Smooth muscle cell (in vitro differentiated cells): ENCODE results near the gene TAL1. TPM values are rescaled to one million over a fixed set of nuclear protein-coding genes. Genes with fewer than 3 reads are reported as not detected.

Source experiments
- DNase-seq: peaks from one replicate; lab custom pipeline; 2025; ENCODE audit not compliant: unreplicated experiment; lab: John Stamatoyannopoulos, UW
- H2AFZ ChIP-seq: fragments of 200-600 bp; sonication (generic); 2 replicates; pipeline ENCODE4 v1.6.0; 2016; ENCODE audit warnings: antibody characterized with exemption, low read depth, mild to moderate bottlenecking
- H3F3A ChIP-seq: fragments of 200-600 bp; sonication (generic); 2 replicates; pipeline ENCODE4 v1.6.0; 2017; ENCODE audit warnings: antibody characterized with exemption, low read depth
- H3K27ac ChIP-seq: fragments of 200-600 bp; sonication (generic); 2 replicates; pipeline ENCODE4 v1.5.1; 2016; ENCODE audit warnings: low read depth, mild to moderate bottlenecking
- H3K27me3 ChIP-seq: fragments of 200-600 bp; sonication (generic); 2 replicates; pipeline ENCODE4 v1.6.1; 2016; ENCODE audit warnings: low read depth, mild to moderate bottlenecking
- H3K36me3 ChIP-seq: fragments of 200-600 bp; sonication (generic); 2 replicates; pipeline ENCODE4 v1.5.1; 2016; ENCODE audit warnings: low read depth
- H3K4me1 ChIP-seq: fragments of 200-600 bp; sonication (generic); 2 replicates; pipeline ENCODE4 v1.5.1; 2016; ENCODE audit warnings: low read depth
- H3K4me2 ChIP-seq: fragments of 200-600 bp; sonication (generic); 2 replicates; pipeline ENCODE4 v1.6.0; 2016; ENCODE audit warnings: mild to moderate bottlenecking
- H3K4me3 ChIP-seq: fragments of 200-600 bp; sonication (generic); 2 replicates; pipeline ENCODE4 v1.5.1; 2016; ENCODE audit warnings: mild to moderate bottlenecking
- H3K79me2 ChIP-seq: fragments of 200-600 bp; sonication (generic); 2 replicates; pipeline ENCODE4 v1.6.0; 2016; ENCODE audit warnings: low read depth, mild to moderate bottlenecking
- H3K9ac ChIP-seq: fragments of 200-600 bp; sonication (generic); 2 replicates; pipeline ENCODE4 v1.6.0; 2016; ENCODE audit warnings: low read depth
- H3K9me3 ChIP-seq: fragments of 200-600 bp; sonication (generic); replicated peaks from 2 replicates; pipeline ENCODE4 v1.5.1; 2016; ENCODE audit warnings: low read depth
- H4K20me1 ChIP-seq: fragments of 200-600 bp; sonication (generic); 2 replicates; pipeline ENCODE4 v1.6.0; 2016; ENCODE audit warnings: low read depth
- CTCF ChIP-seq: fragments of 200-600 bp; sonication (generic); IDR thresholded peaks from 2 replicates; pipeline ENCODE4 v1.5.1; 2017; ENCODE audit warnings: borderline replicate concordance, mild to moderate bottlenecking, antibody characterized with exemption; ENCODE audit not compliant: insufficient read depth, poor library complexity, severe bottlenecking
- WGBS: methylation state at CpG from one replicate; pipeline ENCODE4 v1.1.7; 2016; ENCODE audit warnings: low lambda C conversion rate; 5-methylcytosine and 5-hydroxymethylcytosine counted together
- polyA plus RNA-seq: library from polyadenylated mRNA; unstranded; fragments of >200 nt; fragmentation: Nextera tagmentation; extraction: Ambion mirVana; gene quantifications from 2 replicates; pipeline ENCODE4 v1.2.1, GENCODE V29; 2016
- total RNA-seq: library from RNA; depleted of rRNA; stranded (reverse); fragments of >200 nt; gene quantifications from 2 replicates; pipeline ENCODE4 v1.2.3, GENCODE V29; 2014

TAL1 gene
- total and polyA plus RNA-seq, 2 experiments from 2014 or later: not detected

- H3K27me3 ChIP-seq: peaks cover 7% of the 10 kb centered on the region
- H3K9ac ChIP-seq: no peak overlapping the region
- H3K9me3 ChIP-seq: no peaks in the 10 kb centered on the region
- H3K4me2 ChIP-seq: no peak overlapping the region
- no peak overlapping the region for H3K4me3 ChIP-seq
- no peaks in the 10 kb centered on the region for H4K20me1 ChIP-seq
- no peak overlapping the region for H3K27ac ChIP-seq
- 90% methylated on average over 4 of the region's 5 CpGs for WGBS
- H2AFZ ChIP-seq: no peak overlapping the region
- H3K4me1 ChIP-seq: no peaks in the 10 kb centered on the region
- H3F3A ChIP-seq: no peaks in the 10 kb centered on the region
- H3K79me2 ChIP-seq: no peaks in the 10 kb centered on the region
- no peak for DNase-seq
- TF ChIP-seq CTCF: no peak
- no peaks in the 10 kb centered on the region for H3K36me3 ChIP-seq
These were observed 47.8 kb downstream of the TAL1 start for GRCh38 chr1:47184090-47184821.

- Histone ChIP-seq H3K36me3 (no peaks in the 10 kb centered on the region), H3K4me2 (no peak overlapping the region), H3K9me3 (no peaks in the 10 kb centered on the region), H3K27me3 (peaks cover 7% of the 10 kb centered on the region), H3F3A (peaks cover 3% of the 10 kb centered on the region), H3K27ac (no peak overlapping the region), H3K4me3 (no peak overlapping the region), H3K79me2 (no peaks in the 10 kb centered on the region), H2AFZ (no peak overlapping the region), H3K9ac (no peak overlapping the region), H3K4me1 (no peaks in the 10 kb centered on the region), H4K20me1 (no peaks in the 10 kb centered on the region)
- TF ChIP-seq CTCF: no peak
- no peak for DNase-seq
- WGBS: 83% methylated on average over 11 of the region's 11 CpGs
These were observed 48.5 kb downstream of the TAL1 start for GRCh38 chr1:47183308-47184089.

- Histone ChIP-seq H3F3A (peaks cover 7% of the 10 kb centered on the region), H3K27ac (no peak overlapping the region), H3K9me3 (no peaks in the 10 kb centered on the region), H4K20me1 (no peaks in the 10 kb centered on the region), H3K79me2 (no peaks in the 10 kb centered on the region), H3K4me3 (no peak overlapping the region), H3K9ac (no peak overlapping the region), H3K27me3 (peaks cover 7% of the 10 kb centered on the region), H3K4me2 (no peak overlapping the region), H2AFZ (no peak overlapping the region), H3K36me3 (no peaks in the 10 kb centered on the region), H3K4me1 (no peaks in the 10 kb centered on the region)
- DNase-seq: no peak
- no peak for TF ChIP-seq CTCF
- WGBS: 83% methylated on average over 7 of the region's 7 CpGs
These were observed 49.3 kb downstream of the TAL1 start for GRCh38 chr1:47182676-47183235.
